ENCODE measurements around the gene SLC16A7.

- no peak for TF ChIP-seq YY1 (IDR thresholded peaks at IDR 0.05; ENCODE audit: insufficient read depth, insufficient read length)
- no peak for TF ChIP-seq ZNF274 (IDR thresholded peaks at IDR 0.05; ENCODE audit: low read depth, low read length)
Observed at GRCh38 chr12:59710004-59710628, 114.3 kb downstream of the SLC16A7 start.
